Left lung (tissue), 10 donors: ENCODE data around the gene TMCC3. TPM values are rescaled to one million over a fixed set of nuclear protein-coding genes. Genes with fewer than 3 reads are reported as not detected.

Source experiments
- ATAC-seq: fragments of 200-7000 bp; cut with Tn5 transposase; one replicate; pipeline ENCODE4 v1.9.1; 2020; ENCODE audit warnings: moderate library complexity
- DNase-seq, 4 donors: peaks; one replicate each; pipeline ENCODE4 v3.0.0-alpha.2; 2013 to 2020
- H3K27ac ChIP-seq, 2 donors: fragments of 200-600 bp; sonication (generic) in 1 of 2; one replicate each; pipeline versions ENCODE4 v1.5.0 to v1.8.0; 2020 to 2021
- H3K27me3 ChIP-seq, 2 donors: fragments of 200-600 bp; sonication (generic) in 1 of 2; one replicate each; pipeline versions ENCODE4 v1.5.0 to v1.8.0; 2020 to 2021
- H3K36me3 ChIP-seq, 2 donors: fragments of 200-600 bp; sonication (generic) in 1 of 2; one replicate each; pipeline versions ENCODE4 v1.5.0 to v1.8.0; 2020 to 2021
- H3K4me1 ChIP-seq, 2 donors: fragments of 200-600 bp; one replicate each; pipeline ENCODE4 v1.8.0; 2021
- H3K4me3 ChIP-seq, 2 donors: fragments of 200-600 bp; sonication (generic) in 1 of 2; one replicate each; pipeline versions ENCODE4 v1.5.0 to v1.8.0; 2020 to 2021; ENCODE audit warnings: mild to moderate bottlenecking in 1 of 2
- H3K9me3 ChIP-seq, 2 donors: fragments of 200-600 bp; sonication (generic) in 1 of 2; one replicate each; pipeline versions ENCODE4 v1.5.0 to v1.8.0; 2020 to 2021
- intact Hi-C, 2 donors: fragments of 100-400 bp; cut with DNase I; formaldehyde crosslinking; loops; one replicate each; pipeline versions ENCODE4 v1.11.2 to v1.14.2; 2022
- polyA plus RNA-seq, 6 donors: library from polyadenylated mRNA; unstranded; fragments of 120-200 nt; gene quantifications; one replicate each; pipeline ENCODE4 v1.2.1, GENCODE V29; 2013; ENCODE audit not compliant: insufficient read length in 6 of 6
- total RNA-seq, 2 donors: library from RNA; stranded (reverse); fragmentation: NEBNext Ultra II Directional; extraction: Animal tissue kit (Norgen Biotek cat#: 25700); gene quantifications; one replicate each; pipeline ENCODE4 v1.2.1, GENCODE V29; 2021
- TF ChIP-seq, protein P1 (sequence below), 2 donors: fragments of 200-600 bp; sonication (generic) in 1 of 2; IDR thresholded peaks; one replicate each; pipeline versions ENCODE4 v1.5.0 to v1.8.0; 2021; ENCODE audit warnings: antibody characterized with exemption in 2 of 2
- donor health status: DM: no; HTN: yes; CAD: no.
- donor health status: DM: no; HTN: no; CAD: no.

Gene TMCC3
- total and polyA plus RNA-seq, 8 donors = 3.7 to 11.4 (median 6.8) TPM

DNA sequence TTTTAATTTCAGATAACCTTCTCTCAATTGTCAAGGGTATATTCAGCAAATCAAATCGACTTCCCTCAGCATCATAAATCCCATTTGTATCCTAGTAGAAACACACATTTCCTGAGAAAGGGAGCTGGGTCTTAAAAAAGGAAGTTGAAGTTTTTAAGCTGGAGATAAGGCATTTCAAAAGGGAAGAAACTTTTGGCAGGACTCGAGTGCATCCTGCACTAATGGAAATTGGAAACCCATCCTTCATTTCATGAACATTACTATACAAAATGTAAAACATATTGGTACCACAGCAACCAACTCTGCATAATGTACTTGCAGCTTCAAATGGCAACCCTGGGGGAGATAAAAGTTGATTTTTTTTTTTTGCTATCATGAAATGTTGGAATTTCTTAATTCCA, 23.7 kb upstream of the TMCC3 start:
- Histone ChIP-seq H3K36me3 (no peaks in the 10 kb centered on the region), H3K4me3 (no peak overlapping the region), H3K27ac (peak overlapping the region in 1 of 2 donors; percentile 92), H3K4me1 (peaks cover 5 to 48% of the 10 kb centered on the region in 2 donors), H3K9me3 (no peaks in the 10 kb centered on the region), H3K27me3 (no peaks in the 10 kb centered on the region)
- intact Hi-C loops = no loop called here
- ATAC-seq (no peak), DNase-seq (no peak)
- TF ChIP-seq, protein P1, sequence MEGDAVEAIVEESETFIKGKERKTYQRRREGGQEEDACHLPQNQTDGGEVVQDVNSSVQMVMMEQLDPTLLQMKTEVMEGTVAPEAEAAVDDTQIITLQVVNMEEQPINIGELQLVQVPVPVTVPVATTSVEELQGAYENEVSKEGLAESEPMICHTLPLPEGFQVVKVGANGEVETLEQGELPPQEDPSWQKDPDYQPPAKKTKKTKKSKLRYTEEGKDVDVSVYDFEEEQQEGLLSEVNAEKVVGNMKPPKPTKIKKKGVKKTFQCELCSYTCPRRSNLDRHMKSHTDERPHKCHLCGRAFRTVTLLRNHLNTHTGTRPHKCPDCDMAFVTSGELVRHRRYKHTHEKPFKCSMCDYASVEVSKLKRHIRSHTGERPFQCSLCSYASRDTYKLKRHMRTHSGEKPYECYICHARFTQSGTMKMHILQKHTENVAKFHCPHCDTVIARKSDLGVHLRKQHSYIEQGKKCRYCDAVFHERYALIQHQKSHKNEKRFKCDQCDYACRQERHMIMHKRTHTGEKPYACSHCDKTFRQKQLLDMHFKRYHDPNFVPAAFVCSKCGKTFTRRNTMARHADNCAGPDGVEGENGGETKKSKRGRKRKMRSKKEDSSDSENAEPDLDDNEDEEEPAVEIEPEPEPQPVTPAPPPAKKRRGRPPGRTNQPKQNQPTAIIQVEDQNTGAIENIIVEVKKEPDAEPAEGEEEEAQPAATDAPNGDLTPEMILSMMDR (IDR thresholded peaks at IDR 0.05) = no peak

DNA sequence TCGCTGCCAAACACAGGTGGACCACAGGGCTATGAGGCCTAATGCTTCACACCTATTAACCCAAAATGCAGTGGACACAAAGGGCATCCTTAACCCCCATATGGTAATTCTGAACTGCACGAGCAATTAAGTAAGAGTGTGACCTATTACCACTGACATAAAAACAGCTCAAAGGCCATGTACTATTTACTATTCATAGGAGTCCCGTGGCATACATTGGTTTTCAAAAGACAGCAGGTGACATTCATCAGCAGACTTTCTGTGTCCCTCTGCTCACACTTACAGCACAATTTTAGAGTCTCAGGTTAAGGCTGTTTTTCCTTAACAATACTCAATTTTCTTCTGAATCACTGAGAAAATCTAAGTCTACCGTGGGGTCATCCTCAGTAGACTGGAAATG, 23.1 kb upstream of the TMCC3 start:
- intact Hi-C loops = no loop called here
- Histone ChIP-seq H3K36me3 (no peaks in the 10 kb centered on the region), H3K9me3 (no peaks in the 10 kb centered on the region), H3K27me3 (no peaks in the 10 kb centered on the region), H3K4me1 (peaks cover 5 to 47% of the 10 kb centered on the region in 2 donors), H3K4me3 (no peak overlapping the region), H3K27ac (no peak overlapping the region)
- TF ChIP-seq, protein P1 (IDR thresholded peaks at IDR 0.05) = no peak
- no peak for ATAC-seq
- DNase-seq = no peak

DNA sequence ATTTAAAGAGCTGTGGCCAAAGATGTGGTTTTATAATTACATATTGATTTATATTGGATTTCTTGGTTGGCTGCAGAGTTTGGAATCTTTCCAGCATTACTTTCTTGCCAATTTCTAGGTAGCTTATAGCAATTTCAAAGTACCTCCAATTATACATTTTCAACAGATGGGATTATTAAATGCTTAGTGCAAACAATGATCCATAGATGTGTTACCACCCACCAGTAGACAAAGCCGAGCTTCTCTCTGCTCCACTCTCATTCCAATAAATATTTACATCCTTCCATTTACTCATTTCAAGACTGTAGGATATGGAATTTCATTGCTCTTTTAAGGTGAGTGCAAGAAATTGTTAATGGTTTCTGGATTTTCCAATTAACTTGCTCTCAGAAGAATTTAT, 21.6 kb upstream of the TMCC3 start:
- Histone ChIP-seq H3K4me3 (no peak overlapping the region), H3K27me3 (no peaks in the 10 kb centered on the region), H3K9me3 (no peaks in the 10 kb centered on the region), H3K36me3 (no peaks in the 10 kb centered on the region), H3K4me1 (peaks cover 5 to 31% of the 10 kb centered on the region in 2 donors), H3K27ac (no peak overlapping the region)
- intact Hi-C loops = no loop called here
- ATAC-seq (no peak), DNase-seq (no peak)
- TF ChIP-seq, protein P1 (IDR thresholded peaks at IDR 0.05) = no peak

DNA sequence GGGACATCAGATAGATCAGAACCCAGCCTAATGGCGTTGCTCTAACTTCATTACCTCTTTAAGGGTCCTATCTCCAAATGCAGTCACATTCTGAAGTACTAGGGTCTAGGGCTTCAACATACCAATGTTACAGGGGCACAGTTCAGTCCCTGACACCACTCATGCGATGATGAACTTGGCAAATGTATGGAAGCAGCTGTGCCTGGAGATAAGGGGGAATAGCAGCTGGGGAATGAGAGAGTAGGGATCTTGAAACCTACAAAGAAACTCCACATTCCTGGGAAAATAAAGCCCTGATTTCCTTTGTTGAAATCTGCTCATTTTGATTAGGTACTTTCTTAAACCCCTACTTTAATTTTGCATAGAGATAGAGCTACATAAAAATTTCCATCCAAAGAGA, 20.5 kb upstream of the TMCC3 start:
- Histone ChIP-seq H3K4me3 (no peak overlapping the region), H3K36me3 (no peaks in the 10 kb centered on the region), H3K4me1 (peaks cover 5 to 22% of the 10 kb centered on the region in 2 donors), H3K27ac (no peak overlapping the region), H3K9me3 (no peaks in the 10 kb centered on the region), H3K27me3 (no peaks in the 10 kb centered on the region)
- ATAC-seq = no peak
- no peak for DNase-seq
- intact Hi-C loops = no loop called here
- TF ChIP-seq, protein P1 (IDR thresholded peaks at IDR 0.05) = no peak

DNA sequence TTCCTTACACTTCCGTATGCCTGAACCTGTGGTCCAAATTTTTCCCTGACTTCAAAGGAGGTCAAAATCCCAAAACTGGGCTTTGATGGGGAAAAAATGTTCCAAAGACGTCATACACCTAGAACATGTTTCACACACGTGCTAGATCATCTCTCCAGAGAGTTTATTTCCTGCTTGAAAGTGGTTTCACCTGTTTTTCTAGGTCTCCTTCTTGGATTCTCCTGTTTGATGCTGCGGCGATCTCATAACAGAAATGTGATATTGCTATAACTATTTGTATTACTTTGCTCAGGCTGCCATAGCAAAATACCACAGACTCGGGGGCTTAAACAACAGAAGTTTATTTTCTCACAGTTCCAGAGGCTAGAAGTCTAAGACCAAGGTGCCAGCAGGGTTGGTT, 19.7 kb upstream of the TMCC3 start:
- Histone ChIP-seq H3K9me3 (no peaks in the 10 kb centered on the region), H3K36me3 (no peaks in the 10 kb centered on the region), H3K4me1 (peaks cover 5 to 13% of the 10 kb centered on the region in 2 donors), H3K4me3 (no peak overlapping the region), H3K27me3 (no peaks in the 10 kb centered on the region), H3K27ac (no peak overlapping the region)
- no peak for ATAC-seq
- no peak for DNase-seq
- TF ChIP-seq, protein P1 (IDR thresholded peaks at IDR 0.05) = no peak
- intact Hi-C loops = no loop called here
